A673 (cell line): ENCODE measurements around the gene LRRC4C.

Source experiments
- EZH2 ChIP-seq: fragments of 200-600 bp; sonication (generic); IDR thresholded peaks from 2 replicates; pipeline ENCODE4 v1.6.1; 2017; ENCODE audit warnings: borderline replicate concordance, low read depth, mild to moderate bottlenecking, mixed read lengths, antibody characterized with exemption, low read length; ENCODE audit not compliant: poor library complexity, severe bottlenecking
- TF ChIP-seq, protein P1 (sequence below): fragments of 300-800, 200-600 bp; sonication (generic); conservative IDR thresholded peaks from 2 replicates; pipeline ENCODE4 v1.5.1; 2017; ENCODE audit warnings: low read depth, mild to moderate bottlenecking, antibody characterized with exemption, low read length, moderate library complexity, mixed read lengths

GRCh38 chr11:41457216-41458014 lies 2.0 kb downstream of the LRRC4C start:
- TF ChIP-seq, protein P1, sequence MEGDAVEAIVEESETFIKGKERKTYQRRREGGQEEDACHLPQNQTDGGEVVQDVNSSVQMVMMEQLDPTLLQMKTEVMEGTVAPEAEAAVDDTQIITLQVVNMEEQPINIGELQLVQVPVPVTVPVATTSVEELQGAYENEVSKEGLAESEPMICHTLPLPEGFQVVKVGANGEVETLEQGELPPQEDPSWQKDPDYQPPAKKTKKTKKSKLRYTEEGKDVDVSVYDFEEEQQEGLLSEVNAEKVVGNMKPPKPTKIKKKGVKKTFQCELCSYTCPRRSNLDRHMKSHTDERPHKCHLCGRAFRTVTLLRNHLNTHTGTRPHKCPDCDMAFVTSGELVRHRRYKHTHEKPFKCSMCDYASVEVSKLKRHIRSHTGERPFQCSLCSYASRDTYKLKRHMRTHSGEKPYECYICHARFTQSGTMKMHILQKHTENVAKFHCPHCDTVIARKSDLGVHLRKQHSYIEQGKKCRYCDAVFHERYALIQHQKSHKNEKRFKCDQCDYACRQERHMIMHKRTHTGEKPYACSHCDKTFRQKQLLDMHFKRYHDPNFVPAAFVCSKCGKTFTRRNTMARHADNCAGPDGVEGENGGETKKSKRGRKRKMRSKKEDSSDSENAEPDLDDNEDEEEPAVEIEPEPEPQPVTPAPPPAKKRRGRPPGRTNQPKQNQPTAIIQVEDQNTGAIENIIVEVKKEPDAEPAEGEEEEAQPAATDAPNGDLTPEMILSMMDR = no peak
- TF ChIP-seq EZH2 = no peak
